Measurements from ENCODE around the gene ITSN1.

ITSN1 gene

DNA sequence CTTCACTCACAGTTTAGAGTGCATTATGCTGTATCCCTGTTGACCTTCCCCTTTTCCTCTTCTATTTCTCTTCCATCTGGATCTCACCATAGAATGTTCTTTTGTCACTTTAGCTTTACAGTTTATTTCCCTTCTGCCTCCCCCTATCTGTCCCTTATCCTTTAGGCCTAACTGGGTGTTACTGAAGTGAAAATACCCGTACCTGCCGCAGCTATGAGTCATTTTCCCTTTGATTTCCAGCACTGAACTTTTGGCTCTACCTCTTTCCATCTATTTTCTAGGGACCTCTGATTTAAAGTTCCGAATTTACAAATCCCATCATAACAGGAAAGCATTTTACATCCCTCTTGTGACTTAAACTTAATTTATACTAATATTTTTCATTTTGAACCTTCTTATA is 19.7 kb downstream of the ITSN1 start:
- DNase-seq (ENCODE audit: insufficient read length, low spot score) (no peak), FAIRE-seq (no peak)
- TF ChIP-seq, protein P1, sequence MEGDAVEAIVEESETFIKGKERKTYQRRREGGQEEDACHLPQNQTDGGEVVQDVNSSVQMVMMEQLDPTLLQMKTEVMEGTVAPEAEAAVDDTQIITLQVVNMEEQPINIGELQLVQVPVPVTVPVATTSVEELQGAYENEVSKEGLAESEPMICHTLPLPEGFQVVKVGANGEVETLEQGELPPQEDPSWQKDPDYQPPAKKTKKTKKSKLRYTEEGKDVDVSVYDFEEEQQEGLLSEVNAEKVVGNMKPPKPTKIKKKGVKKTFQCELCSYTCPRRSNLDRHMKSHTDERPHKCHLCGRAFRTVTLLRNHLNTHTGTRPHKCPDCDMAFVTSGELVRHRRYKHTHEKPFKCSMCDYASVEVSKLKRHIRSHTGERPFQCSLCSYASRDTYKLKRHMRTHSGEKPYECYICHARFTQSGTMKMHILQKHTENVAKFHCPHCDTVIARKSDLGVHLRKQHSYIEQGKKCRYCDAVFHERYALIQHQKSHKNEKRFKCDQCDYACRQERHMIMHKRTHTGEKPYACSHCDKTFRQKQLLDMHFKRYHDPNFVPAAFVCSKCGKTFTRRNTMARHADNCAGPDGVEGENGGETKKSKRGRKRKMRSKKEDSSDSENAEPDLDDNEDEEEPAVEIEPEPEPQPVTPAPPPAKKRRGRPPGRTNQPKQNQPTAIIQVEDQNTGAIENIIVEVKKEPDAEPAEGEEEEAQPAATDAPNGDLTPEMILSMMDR (IDR thresholded peaks at IDR 0.05; ENCODE audit: insufficient read depth, missing control alignments), result no peak

DNA sequence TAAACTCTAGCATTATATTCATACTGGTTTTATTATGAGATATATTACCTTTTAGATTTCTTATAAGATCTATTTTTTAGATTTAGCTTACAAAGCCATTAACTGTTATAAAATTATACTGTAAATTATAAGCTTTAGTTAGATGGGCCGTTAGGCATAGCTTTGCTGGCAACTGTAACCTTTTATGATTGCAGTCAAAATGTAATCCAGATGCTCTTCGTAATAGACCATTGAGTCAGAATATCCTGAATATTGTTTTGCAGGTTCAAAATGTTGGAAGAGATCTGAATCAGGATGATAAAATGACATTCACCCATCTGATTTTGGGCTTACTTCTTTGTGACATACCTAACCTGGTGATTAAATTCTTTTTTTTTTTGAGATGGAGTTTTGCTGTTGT is 20.9 kb downstream of the ITSN1 start:
- no peak for DNase-seq (ENCODE audit: insufficient read length, low spot score)

DNA sequence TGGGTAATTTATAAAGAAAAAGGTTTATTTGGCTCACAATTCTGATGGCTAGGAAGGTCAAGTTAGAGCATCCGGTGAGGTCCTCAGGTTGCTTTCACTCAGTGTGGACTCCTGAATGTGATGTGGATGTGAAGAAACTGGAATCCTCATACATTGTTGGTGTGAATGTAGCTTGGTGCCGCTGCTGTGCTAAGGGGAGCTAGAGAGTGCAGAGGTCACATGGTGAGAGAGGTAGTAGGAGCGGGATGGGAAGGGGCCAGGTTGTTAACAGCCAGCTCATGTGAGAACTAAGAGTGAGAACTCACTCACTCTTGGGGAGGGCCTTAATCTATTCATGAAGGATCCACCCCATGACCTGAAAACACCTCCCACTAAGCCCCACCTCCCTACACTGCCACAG is 21.8 kb downstream of the ITSN1 start:
- DNase-seq (ENCODE audit: insufficient read length, low spot score), result no peak
- FAIRE-seq, result no peak
- TF ChIP-seq, protein P1 (IDR thresholded peaks at IDR 0.05; ENCODE audit: insufficient read depth, missing control alignments), result no peak

More for the DNA sequence above, 20.9 kb downstream of the ITSN1 start:
- TF ChIP-seq, protein P1 (IDR thresholded peaks at IDR 0.05; ENCODE audit: insufficient read depth, missing control alignments), result no peak
- FAIRE-seq, result no peak

DNA sequence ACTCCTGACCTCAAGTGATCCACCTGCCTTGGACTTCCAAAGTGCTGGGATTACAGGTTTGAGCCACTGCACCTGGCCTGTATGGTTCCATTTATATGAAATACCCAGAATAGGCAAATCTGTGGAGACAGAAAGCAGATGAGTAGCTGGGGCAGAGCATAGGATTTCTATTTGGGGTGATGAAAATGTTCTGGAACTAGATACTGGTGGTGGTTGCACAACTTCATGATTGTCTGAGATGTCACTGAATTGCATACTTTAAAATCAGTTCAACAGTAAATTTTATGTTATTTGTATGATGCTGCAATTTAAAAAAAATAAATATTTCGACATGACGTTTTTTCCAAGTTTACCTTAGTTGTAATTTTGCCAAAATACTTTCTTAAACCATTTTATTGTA is 23.9 kb downstream of the ITSN1 start:
- FAIRE-seq, result no peak

DNA sequence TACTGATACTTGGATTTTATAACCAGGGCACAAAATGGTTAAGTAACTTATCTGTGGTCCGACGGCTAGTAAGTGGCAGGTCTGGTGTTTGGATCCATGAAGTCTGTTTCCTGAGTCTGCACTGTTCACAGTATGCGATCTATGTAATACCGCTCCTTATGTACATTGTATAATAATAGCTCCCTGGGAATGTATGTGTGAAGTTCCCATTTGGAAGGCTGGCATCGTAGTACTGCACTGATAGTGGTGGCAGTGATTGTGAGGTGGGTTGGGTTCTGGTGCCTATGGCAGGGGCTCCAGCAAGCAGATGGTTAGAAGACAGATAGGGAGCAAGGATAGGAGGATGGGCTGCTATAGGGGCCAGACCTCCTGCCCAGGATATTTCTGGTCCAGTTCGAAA is 25.3 kb downstream of the ITSN1 start:
- FAIRE-seq (no peak), DNase-seq (ENCODE audit: insufficient read length, low spot score) (no peak)
- TF ChIP-seq, protein P1 (IDR thresholded peaks at IDR 0.05; ENCODE audit: insufficient read depth, missing control alignments), result no peak

More for the DNA sequence above, 23.9 kb downstream of the ITSN1 start:
- TF ChIP-seq, protein P1 (IDR thresholded peaks at IDR 0.05; ENCODE audit: insufficient read depth, missing control alignments), result no peak
- no peak for DNase-seq (ENCODE audit: insufficient read length, low spot score)

DNA sequence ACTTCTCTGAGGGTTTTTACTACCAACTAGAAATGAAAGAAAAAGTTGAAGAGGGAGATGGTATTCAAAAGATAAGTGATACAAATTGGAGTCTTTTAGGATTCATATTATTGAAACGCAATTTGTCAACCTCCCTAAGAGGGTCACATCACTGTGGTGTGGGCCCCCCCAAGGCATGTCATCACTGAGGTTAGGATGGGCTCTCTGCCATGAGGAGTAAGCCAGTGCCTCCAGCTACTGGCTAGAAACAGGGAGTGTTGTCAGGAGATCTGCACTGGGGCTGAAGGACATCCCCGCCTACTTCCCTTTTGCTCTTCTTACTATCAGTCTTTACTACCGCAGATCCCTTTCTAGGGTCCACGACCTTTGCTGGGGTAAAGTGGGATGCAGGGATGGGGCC is 25.9 kb downstream of the ITSN1 start:
- no peak for FAIRE-seq
- DNase-seq (ENCODE audit: insufficient read length, low spot score), result no peak
- TF ChIP-seq, protein P1 (IDR thresholded peaks at IDR 0.05; ENCODE audit: insufficient read depth, missing control alignments), result no peak

DNA sequence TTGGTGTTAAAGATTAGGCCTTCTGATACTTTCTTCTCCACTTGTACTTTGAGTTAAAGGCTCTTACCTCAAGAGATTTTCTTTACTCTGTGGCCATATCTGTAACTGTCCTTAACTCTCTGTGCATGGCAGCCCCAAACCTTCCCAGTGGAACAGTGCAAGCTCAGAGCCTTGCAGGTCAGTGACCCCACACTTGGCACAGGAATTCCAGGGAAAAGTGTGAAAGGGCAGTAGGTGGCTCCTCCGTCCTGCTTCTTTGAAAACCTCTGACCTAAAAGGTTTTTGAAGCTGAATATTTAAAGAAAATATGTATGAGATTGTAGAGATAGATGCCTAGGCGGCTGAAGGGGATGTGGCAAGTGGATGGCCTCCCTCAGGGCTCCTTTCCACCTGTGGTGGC is 26.3 kb downstream of the ITSN1 start:
- FAIRE-seq (no peak), DNase-seq (ENCODE audit: insufficient read length, low spot score) (no peak)
- TF ChIP-seq, protein P1 (IDR thresholded peaks at IDR 0.05; ENCODE audit: insufficient read depth, missing control alignments), result no peak

Data from D721Med (cell line).